Stimulated activated CD4-positive, alpha-beta T cell treated with anti-CD3 and anti-CD28 coated beads, Interleukin-2, amount 100 ng/mL, for 48 hours (primary cell): ENCODE measurements around the gene B3GALT6.
"Not testable (repeated sequence)": the region's sequence is repeated elsewhere in the genome, so short reads cannot be mapped to it uniquely, and the experiment has no call there.

Experiments used
- DNase-seq, 2 donors: peaks; one replicate each; pipeline ENCODE4 v3.0.0-alpha.2; 2020

The B3GALT6 gene

DNA sequence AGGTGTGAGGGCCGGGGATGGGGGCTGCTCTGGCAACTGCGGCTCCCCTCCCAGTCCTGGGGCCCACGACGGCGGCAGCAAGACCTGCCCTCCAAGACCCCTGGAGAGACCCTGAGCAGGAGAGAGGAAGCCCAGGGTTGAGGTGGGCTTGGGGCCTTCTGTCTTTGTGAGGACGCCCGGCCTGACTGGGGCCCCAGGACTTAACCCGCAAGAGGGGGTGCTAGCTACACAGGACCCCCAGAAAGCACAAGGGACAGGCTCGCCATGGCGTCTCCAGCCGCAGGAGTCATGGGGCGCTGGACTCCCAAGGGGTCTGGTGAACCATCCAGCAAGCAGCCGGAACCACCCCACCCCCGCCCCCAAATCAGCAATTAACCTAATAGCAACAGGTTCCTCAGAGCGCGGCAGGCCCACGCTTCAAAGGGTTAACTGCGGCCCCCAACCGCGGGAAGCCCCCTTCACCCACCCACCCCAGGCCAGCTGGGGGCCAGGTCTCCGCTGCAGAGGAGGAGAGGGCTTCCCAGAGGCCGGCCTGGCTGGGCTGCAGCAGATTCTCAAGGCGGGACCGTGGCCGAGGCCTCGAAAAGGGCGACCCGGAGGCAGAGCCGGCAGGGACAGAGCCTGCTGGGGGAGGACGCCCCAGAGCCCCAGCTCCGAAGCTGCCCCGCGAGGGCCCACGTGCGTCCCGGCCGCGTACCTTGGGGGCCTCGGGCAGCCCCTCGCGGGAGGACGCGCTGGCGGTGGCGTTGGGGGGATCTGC is 14.0 kb downstream of the B3GALT6 start:
- DNase-seq = no peak

DNA sequence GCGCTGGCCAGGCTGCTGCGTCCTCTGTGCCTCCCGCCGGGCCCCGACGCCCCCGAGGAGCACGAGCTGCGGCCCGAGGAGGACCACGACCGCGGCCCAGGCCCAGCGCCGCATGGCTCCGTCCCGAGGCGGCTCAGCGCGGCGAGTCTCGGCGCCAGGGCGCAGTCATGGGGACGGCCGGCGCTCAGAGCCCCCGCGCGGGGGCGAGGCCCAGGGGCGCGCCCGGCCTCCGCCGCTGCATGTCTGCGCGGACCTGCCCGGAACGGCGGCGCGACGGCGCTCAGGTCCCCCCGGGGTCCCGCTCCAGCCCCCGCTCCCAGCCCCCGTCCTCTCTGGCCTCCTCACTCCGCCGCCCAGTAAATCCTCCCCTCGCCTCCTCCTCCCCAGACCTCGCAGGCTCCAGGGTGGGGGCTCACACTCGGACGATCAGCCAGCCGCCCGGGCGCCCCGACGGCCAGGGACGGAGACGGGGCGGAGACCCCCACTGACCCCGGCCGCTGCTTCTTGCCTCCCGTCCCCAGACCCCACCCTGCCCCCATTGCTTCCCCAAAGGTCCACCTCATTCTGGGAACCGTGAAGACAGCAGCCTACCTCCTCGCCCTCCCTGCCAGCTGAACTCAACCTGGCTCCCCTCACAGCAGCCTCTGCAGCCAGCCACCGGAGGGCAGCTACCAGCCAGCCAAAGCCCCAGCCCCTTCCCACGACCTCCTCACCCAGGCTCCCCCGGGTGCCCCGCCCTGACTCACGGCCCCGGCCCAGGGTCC is 14.7 kb downstream of the B3GALT6 start, which contains the start of gene C1QTNF12:
TSS of gene C1QTNF12 (minus strand) at position 146 of the 764 bp plus-strand sequence. CDS start at position 114, 32 bp downstream.
- DNase-seq = no peak

DNA sequence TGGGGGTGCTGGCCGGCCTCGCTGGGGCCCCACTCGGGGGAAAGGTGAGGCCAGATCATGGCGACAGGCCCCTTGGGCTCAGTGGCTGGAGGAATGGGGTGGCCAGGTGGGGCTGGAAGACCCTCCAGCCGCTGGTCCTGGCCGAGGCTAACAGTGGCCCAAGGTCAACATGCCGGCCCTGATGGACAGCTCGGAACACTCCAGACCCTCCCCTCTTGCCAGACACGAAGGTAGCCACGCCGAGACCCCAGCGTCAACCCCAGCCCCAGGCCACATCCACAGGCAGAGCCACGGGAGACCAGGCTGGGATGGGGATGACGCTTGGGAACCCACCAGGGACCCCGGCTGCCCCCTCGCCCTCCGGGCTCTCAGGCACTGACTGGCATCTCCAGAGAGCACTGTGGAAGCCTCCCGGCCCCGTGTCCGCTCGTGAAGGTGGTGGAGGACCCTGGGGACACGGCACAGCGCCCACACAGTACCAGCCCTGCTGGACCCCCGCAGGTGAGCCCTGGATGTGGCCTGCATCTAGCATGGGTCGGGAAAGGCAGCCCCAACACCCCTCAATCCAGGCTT is 15.4 kb downstream of the B3GALT6 start:
- DNase-seq = no peak

DNA sequence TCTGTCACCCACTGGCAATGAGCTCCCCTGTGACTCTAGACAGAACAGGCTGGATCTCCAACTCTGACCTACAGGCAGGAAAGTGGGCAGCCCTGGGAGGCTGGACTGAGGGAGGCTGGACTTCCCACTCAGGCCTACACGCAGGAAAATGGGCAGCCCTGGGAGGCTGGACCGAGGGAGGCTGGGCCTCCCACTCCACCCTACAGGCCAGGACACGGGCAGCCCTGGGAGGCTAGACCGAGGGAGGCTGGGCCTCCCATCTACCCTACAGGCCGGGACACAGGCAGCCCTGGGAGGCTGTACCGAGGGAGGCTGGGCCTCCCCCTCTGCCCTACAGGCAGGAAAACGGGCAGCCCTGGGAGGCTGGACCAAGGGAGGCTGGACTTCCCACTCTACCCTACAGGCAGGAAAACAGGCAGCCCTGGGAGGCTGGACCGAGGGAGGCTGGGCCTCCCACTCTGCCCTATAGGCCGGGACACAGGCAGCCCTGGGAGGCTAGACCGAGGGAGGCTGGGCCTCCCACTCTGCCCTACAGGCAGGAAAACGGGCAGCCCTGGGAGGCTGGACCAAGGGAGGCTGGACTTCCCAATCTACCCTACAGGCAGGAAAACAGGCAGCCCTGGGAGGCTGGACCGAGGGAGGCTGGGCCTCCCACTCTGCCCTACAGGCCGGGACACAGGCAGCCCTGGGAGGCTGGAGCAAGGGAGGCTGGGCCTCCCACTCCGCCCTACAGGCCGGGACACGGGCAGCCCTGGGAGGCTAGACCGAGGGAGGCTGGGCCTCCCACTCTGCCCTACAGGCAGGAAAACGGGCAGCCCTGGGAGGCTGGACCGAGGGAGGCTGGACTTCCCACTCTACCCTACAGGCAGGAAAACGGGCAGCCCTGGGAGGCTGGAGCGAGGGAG is 16.2 kb downstream of the B3GALT6 start:
- DNase-seq = not testable (repeated sequence)

DNA sequence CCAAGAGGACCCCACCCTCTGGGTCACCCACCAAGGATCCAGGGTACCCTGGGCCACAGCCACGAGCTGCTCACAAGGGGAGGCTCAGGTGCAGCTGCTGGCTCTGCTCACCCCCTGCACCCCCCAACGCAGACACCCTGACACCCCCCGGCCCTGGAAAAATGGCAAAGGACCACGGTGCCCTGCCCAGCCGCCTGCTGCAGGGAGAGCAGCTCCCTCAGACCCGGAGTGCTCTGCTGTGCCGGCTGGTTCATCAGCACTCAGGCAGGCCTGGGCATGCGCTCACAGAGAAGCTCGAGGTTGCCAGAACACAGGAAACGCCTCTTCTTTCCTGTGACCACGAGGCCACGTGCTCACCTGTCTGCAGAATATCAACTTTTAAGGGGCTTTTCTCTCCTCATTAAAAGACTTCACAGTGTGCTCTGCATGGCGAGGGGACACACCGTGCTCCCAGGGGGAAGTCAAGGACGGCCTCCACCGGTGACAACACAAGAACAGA is 18.8 kb downstream of the B3GALT6 start:
- peak; percentile 43 to 65 for DNase-seq

DNA sequence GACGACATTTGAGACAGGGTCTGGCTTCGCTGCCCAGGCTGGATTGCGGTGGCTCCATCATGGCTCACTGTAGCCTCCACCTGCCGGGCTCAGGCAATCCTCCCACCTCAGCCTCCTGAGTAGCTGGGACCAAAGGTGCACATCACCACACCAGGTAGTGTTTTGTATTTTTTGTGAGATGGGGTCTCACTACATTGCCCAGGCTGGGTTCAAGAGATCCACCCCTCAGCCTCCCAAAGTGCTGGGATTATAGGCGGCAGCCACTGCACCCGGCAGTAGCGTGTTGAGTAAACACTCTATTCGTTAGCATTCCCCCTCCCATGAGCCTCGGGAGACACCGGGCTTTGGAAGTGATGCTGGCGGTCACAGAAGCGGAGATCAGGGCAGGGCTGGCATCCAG is 21.3 kb downstream of the B3GALT6 start:
- DNase-seq = no peak

DNA sequence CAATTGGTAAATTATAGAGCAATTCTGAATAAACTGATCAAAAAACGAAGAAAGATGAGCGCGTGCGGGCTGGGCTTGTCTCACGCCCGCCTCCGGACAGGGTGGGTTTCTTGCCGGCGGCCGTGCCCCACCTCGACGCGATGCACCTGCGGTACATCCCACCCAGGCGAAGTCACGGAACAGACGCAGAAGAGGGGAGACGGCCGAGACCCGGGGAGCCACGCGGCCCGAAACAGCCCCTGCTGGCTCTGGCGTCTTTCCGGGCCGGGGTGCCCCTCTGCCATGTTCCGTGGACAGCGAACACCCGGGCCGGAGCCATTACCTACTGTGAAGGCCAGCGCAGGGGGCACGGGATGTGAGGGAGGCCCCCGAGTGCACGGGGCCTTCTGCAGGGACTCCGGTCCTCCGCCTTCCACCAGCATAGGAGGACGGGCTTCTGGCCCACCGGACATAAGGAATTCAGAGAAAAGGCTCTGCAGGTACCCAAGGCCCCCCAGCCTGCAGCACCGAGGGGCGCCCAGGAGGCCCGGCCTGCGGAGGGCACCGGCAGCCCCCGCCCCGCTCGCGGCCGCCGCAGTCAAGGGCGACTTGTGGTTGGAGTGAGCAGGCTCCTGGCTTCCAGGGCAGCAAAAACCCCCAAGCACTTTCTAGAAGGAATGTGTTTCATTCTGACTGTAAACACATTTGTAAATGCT is 22.1 kb downstream of the B3GALT6 start:
- no peak for DNase-seq

DNA sequence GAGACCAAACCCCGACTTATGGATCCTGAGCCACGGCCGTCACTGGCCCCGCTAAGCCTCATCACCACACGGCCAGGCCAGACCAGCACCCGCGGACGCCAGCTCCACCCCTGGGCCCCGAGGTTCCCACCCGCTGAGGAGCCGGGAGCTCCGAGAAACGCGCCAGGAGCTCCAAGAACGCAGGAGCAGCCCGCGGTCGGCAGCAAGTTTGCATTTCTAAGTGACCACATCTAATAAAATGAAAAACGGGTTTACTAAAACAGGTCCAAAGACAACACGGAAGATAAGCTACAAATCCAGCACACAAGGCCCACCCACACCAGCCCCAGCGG is 22.6 kb downstream of the B3GALT6 start:
- DNase-seq = no peak

DNA sequence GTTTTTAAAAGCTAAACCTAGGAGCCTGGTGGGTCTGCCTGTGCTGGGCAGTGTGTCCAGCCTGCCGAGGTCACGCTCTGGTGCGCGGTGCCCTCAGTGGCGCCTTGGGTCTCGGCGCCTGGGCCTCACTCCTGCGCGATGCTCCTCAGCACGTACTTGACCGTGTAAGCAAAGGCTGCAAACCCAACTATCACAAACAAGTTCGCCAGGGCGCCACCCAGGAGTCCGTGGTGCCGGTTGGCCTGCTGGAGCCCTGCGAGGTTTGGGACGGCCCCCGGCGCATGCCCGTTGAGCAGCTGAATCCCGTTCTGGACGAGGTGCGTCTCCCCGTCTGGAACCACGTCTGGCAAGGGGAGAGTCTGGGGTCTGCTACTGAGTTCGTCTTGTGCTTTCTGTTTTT is 23.0 kb downstream of the B3GALT6 start:
- no peak for DNase-seq

DNA sequence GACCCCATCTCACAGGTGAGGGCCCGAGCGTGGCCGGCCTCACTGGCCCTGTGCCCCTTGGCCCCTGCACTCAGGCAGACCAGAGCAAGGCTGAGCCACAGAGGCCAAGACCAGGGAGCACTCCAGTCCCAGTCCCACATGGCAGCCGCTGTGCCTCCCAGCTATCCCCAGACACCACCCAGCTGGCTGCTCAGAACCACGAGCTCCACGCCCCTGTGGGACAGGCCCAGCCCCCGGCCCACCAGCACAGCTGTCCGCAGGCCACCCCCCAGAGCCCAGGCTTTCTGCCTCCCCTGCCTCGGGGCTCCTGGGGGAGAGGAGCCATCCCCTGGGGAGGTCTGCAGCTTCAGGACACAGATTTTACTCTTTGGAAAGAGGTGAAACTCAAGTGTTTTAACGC is 23.6 kb downstream of the B3GALT6 start:
- no peak for DNase-seq

DNA sequence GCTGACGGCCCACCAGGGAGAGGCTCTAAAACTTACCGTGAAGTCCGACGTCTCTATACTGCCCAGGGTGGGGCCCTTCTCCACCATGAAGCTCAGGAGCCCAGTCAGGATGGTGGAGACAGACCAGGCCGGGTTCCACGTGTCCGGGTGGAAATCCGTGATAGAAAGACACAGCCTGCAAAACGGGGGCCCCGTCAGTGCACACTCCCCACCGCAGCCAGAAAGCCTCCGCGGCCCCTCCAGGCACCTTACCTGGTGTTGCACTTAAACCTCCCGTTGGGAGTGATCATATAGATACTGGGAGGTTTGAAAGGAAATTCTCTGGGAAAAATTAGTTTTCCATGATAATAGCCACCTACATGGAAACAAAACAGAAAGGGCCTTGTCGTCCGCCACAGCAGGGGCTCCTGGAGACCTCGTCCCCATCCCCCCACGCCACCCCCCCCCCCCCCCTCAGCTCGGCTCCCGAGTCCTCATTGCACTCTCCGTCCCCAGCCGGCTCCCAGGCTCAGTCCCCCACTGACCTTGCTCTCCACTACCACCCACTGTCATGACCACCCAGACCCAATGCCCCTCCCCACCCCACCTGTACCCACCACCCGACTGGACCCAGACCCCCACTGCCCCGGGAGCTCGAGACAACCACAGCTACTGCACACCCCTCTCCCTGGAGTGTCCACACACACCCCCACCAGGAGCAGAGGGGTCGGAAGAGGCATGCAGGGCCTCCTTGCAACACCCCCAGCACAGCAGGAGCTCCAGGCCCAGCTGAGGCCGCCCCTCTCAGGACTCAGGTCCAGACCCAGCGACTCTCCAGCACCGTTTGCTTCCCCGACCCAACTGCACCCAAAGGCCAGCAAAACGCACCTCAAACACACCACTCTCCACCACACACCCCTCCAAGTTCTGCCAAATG is 25.2 kb downstream of the B3GALT6 start:
- no peak for DNase-seq

DNA sequence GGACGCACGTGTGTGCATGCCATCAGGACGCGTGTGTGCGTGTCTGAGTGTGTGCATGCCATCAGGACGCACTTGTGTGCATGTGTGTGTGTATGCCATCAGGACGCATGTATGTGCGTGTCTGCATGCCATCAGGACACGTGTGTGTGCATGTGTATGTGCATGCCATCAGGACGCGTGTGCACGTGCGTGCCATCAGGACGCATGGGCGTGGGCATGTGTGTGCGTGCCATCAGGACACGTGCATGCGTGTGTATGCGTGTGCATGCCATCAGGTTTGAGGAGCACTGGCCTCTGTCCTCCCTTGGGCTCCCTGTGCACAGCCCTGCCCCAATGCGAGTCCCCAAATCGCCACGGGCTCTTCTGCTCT is 27.1 kb downstream of the B3GALT6 start:
- no peak for DNase-seq

DNA sequence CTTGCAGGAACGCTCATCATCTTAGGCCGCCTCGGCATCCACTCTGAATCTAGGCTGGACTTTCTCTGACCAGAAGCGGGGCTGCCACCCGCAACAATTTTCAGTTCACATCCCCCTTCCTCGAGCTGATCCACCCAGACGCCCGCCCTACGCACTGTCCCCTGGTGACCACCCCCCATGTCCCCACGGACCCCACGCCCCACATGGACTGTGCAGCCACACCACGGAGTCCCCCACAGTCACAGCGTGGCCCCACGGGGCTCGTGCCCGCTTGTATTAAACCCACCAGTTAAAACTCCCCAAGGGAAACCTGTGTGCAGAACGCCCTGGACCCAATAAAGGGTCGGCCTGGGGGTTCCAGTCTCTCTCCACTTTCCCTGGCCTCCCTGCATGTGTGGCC is 27.5 kb downstream of the B3GALT6 start:
- DNase-seq = no peak

DNA sequence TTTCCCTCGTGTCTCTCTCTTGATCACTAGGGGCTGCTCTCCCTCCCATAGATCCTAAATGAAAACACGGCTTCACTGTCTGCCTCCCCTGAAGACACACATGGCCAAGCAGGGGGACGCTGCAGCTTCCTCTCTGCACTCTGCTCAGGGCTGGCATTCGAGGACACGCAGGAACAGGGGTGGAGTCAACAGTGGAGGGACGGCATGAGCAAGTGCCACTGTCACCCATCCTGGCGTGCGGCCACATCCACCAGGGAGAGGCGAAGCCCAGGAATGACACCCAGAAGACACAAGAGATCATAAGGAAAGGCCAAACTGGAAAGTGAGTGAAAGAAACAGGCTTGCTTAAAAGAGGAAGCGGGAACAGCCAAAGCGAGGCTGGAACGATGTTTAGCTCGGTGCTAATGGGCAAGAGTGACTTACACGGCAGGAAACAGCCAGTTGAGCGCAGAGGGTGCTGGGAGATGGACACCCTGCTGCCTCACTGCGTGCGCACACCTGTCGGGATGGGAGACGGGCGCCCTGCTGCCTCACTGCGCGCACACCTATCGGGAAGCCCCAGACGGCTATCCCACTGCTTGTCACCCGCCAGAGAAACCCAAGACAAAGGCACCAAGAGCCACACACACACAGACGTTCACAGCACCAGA is 28.0 kb downstream of the B3GALT6 start:
- DNase-seq = no peak

DNA sequence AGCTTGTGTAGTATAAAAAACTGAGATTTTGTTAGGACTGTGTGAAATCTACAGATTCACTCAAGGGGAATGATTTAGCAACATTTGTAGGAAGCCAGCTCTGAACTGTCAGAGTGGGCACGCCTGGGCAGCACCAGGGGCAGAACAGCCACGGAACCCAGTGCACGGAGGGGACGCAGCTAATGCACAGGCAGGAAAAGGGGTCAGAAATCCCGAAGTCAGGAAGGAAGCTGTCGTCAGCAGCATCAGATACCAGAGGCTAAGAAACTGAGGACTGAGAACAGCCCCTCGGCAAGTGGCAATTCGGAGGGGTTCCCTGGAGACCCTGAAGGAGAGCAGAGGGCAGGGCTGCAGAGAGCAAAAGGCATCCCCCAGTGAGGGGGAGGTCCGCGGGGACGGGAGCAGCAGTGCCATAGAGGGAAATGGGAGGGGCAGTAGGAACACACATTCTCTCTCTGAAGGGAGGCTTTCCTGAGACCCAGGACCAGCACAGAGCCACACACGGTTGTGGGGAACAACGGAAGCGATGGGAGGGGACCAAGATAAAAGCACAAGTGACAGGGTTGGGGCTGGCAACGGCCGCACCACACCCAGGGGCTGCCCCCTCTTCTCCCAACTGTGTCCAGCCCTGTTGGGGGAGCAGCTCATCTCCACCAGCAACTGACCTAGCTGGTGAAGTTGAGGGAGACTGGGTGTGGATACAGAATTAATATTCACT is 29.0 kb downstream of the B3GALT6 start:
- DNase-seq = no peak

DNA sequence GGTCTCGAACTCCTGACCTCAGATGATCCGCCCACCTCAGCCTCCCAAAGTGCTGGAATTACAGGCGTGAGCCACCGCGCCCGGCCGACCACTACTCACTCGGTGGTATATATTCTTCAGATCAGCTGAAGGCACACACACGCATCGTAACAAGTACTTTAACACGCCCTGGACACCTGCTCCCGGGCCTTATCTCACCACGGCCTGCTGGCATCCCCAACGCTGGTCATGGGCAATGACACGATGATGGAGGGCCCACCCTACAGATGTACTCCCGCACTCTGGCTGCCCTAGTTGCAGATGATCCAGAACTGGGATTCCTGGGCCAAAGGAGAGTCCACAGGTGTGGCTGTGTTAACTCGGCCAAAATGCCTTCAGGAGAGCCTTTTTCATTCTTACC is 30.0 kb downstream of the B3GALT6 start:
- no peak for DNase-seq

DNA sequence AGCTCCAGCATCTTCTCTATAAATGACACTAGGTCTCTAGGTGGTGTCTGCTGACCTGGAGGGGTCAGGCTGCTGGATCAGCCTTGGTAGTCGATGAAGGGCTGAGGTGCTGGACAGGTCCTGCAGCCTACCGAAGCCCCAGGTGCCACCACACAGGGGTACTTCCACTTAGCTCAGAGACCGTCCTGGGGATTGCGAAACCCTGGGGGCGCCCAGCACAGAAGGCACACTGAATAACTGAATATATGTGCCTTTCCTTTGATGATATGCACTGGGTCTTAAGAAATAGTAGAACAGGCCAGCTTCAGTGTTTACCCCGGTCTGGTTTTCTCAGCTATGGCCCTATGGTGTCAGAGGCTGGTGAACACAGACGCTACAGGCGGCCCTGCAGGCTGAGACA is 30.7 kb downstream of the B3GALT6 start:
- no peak for DNase-seq

DNA sequence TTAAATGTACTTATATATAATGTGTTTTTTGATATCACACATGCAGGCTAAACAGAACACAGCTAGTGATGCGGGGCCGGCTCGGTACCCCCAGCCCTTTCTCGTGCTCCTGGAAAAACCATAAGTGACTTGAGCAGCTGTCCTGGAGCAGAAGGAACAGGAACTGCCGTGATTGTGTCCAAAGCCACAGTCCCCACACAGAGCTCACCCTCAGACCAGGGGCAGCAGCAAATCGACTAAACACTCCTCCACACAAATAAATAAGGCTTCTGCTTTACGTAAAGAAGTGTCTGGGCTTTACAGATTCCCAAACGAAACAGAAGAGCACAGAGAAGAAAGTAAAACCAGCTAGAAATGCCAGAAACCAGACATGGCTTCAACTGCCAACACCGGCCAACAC is 32.0 kb downstream of the B3GALT6 start:
- no peak for DNase-seq

DNA sequence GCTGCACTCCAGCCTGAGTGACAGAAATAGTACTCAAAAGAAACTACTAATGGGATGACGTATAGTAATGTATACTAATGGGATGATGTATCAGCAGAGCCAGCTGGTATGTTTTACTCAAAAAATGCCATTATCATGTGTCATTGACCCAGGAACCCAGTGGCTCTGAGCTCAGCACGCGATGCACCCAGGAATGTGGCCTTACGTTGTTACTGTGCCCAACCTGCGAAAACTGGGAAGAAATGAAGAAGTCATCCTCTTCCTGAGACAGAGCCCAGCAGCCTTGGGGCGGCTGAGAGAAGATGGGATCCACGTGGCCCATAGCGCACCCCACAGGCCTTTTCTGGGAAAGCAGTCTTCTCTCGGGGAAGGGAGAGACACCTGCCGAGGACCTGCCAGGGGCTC is 32.8 kb downstream of the B3GALT6 start:
- DNase-seq = no peak
